TTC549 (cell line): ENCODE data around the gene NSUN5.
"Not testable (repeated sequence)": the region's sequence is repeated elsewhere in the genome, so short reads cannot be mapped to it uniquely, and the experiment has no call there.

ENCODE experiments used
- FAIRE-seq: peaks from 2 replicates; lab custom pipeline; 2012; peaks lifted over from hg19 to GRCh38; lab: Jason Lieb, UNC

The NSUN5 gene

DNA sequence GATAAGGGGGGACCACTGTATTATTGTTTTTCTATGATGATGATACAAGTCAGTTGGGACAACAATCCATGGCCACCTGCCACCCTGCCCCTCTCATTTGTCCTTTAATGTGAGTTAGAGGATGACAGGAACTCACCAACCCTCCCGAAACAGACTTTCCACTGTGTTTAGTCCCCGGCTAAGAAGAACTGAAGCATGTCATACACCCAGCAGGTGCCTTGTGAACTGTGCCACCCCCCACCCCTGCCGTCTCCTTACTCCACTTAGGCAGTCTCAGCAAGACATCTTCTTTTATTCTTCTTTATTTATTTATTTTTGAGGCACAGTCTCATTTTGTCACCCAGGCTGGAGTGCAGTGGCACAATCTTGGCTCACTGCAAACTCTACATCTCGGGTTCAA lies 40.8 kb downstream of the NSUN5 start:
- not testable (repeated sequence) for FAIRE-seq

DNA sequence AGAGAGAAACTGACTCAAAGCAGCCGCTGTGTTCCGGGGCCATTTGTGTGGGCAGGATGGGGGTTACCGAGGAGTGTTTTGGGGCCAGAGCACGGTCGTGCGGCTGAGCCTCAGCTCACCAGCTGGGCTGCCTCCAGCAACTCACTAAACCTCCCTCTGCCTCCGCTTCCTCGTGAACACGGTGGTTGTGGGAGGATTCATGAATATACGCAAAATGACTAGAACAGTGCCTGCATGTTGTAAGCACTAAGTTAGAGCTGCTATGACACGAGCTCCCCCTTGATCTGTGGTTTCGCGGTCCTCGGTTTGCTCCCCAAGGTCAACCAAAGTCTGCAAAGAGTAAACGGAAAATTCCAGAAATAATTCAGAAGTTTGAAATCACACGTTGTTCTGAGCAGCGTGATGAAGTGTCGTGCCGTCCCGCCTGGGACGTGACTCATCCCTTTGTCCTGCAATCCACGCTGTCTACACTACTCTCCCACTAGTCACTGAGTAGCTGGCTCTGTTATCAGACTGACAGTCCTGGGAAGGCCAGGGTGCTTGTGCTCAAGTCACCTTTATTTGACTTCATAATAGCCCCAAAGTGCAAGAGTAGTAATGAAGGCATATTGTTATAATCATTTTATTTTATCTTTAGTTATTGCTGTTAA lies 41.8 kb downstream of the NSUN5 start:
- FAIRE-seq = not testable (repeated sequence)

DNA sequence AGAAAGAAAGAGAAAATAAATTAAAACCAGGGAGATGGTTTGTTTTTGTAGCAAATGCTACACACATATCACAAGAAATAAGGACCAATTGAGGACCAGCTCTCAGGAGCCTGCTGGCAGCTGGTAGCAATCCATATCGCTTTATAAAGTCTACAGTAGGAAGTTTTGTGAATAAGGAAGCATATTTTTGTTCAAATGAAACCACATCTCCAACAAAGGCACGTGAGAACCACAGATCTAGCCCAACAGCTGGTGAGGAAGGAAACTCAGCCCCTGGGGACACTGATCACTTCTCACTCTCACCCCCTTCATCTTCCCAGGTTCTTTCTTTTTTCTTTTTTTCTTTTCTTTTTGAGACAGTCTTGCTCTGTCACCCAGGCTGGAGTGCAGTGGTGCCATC lies 46.2 kb downstream of the NSUN5 start:
- FAIRE-seq = not testable (repeated sequence)
